Glutamatergic neuron (in vitro differentiated cells): ENCODE results near the gene TRIM14. TPM values are rescaled to one million over a fixed set of nuclear protein-coding genes. Genes with fewer than 3 reads are reported as not detected.

Source experiments
- DNase-seq: peaks from one replicate; pipeline ENCODE4 v3.0.0; 2022
- H3K27ac Mint-ChIP-seq: one replicate; pipeline ENCODE4 v1.8.0; 2020; ENCODE audit warnings: mild to moderate bottlenecking, mixed read lengths, inconsistent platforms; ENCODE audit not compliant: unreplicated experiment
- H3K27me3 Mint-ChIP-seq: one replicate; pipeline ENCODE4 v1.8.0; 2020; ENCODE audit warnings: mild to moderate bottlenecking, moderate library complexity, mixed read lengths, inconsistent platforms; ENCODE audit not compliant: unreplicated experiment
- H3K36me3 Mint-ChIP-seq: one replicate; pipeline ENCODE4 v1.8.0; 2020; ENCODE audit warnings: mild to moderate bottlenecking, mixed read lengths, inconsistent platforms; ENCODE audit not compliant: unreplicated experiment
- H3K4me1 Mint-ChIP-seq: one replicate; pipeline ENCODE4 v1.8.0; 2020; ENCODE audit warnings: mild to moderate bottlenecking, low read depth, mixed read lengths, inconsistent platforms; ENCODE audit not compliant: unreplicated experiment
- H3K4me3 Mint-ChIP-seq: one replicate; pipeline ENCODE4 v1.8.0; 2020; ENCODE audit warnings: mild to moderate bottlenecking, mixed read lengths, inconsistent platforms; ENCODE audit not compliant: unreplicated experiment
- H3K9me3 Mint-ChIP-seq: one replicate; pipeline ENCODE4 v1.8.0; 2020; ENCODE audit warnings: mild to moderate bottlenecking, moderate library complexity, mixed read lengths, inconsistent platforms; ENCODE audit not compliant: unreplicated experiment
- CTCF ChIP-seq: fragments of 200-600 bp; sonication (generic); IDR thresholded peaks from one replicate; pipeline ENCODE4 v1.5.0; 2021; ENCODE audit not compliant: partially characterized antibody, unreplicated experiment
- total RNA-seq: library from RNA; stranded (reverse); fragmentation: NEBNext Ultra II Directional; extraction: Animal tissue kit (Norgen Biotek cat#: 25700); gene quantifications from one replicate; pipeline ENCODE4 v1.2.1, GENCODE V29; 2021; ENCODE audit not compliant: unreplicated experiment

The TRIM14 gene
- total RNA-seq, 1 donor from 2014 or later, result 0.71 TPM

- no peak for TF ChIP-seq CTCF
- Mint-ChIP-seq H3K36me3 (no peaks in the 10 kb centered on the region), H3K27ac (peak overlapping the region; percentile 73), H3K9me3 (peaks cover 2% of the 10 kb centered on the region), H3K4me3 (no peak overlapping the region), H3K27me3 (peaks cover 4% of the 10 kb centered on the region), H3K4me1 (peaks cover 8% of the 10 kb centered on the region)
- peak; percentile 45 for DNase-seq
These were observed 24.0 kb upstream of the TRIM14 start for GRCh38 chr9:98142925-98143481.

- H3K27ac Mint-ChIP-seq, result peak overlapping the region; percentile 8
- DNase-seq, result peak; percentile 2
- TF ChIP-seq CTCF, result no peak
These were observed 23.3 kb upstream of the TRIM14 start for GRCh38 chr9:98142182-98142907.

GRCh38 chr9:98140503-98140902, 21.5 kb upstream of the TRIM14 start:
- no peak for DNase-seq
- peaks cover 4% of the 10 kb centered on the region for H3K9me3 Mint-ChIP-seq
- H3K36me3 Mint-ChIP-seq, result no peaks in the 10 kb centered on the region
- no peak overlapping the region for H3K4me3 Mint-ChIP-seq
- peaks cover 6% of the 10 kb centered on the region for H3K27me3 Mint-ChIP-seq
- TF ChIP-seq CTCF, result no peak
- no peak overlapping the region for H3K27ac Mint-ChIP-seq
- peaks cover 5% of the 10 kb centered on the region for H3K4me1 Mint-ChIP-seq

More at GRCh38 chr9:98142182-98142907, 23.3 kb upstream of the TRIM14 start:
- Mint-ChIP-seq H3K27me3 (peaks cover 4% of the 10 kb centered on the region), H3K36me3 (no peaks in the 10 kb centered on the region), H3K4me1 (peaks cover 8% of the 10 kb centered on the region), H3K9me3 (peaks cover 4% of the 10 kb centered on the region), H3K4me3 (no peak overlapping the region)

GRCh38 chr9:98136489-98136888, 17.5 kb upstream of the TRIM14 start:
- H3K4me1 Mint-ChIP-seq, result peaks cover 10% of the 10 kb centered on the region
- H3K9me3 Mint-ChIP-seq, result peaks cover 3% of the 10 kb centered on the region
- DNase-seq, result no peak
- no peak for TF ChIP-seq CTCF
- H3K27me3 Mint-ChIP-seq, result peaks cover 4% of the 10 kb centered on the region
- H3K36me3 Mint-ChIP-seq, result no peaks in the 10 kb centered on the region
- no peak overlapping the region for H3K27ac Mint-ChIP-seq
- H3K4me3 Mint-ChIP-seq, result no peak overlapping the region

GRCh38 chr9:98135938-98136337, 16.9 kb upstream of the TRIM14 start:
- no peak for DNase-seq
- TF ChIP-seq CTCF, result no peak

More at GRCh38 chr9:98135938-98136337, 16.9 kb upstream of the TRIM14 start:
- peaks cover 4% of the 10 kb centered on the region for H3K27me3 Mint-ChIP-seq
- peaks cover 10% of the 10 kb centered on the region for H3K4me1 Mint-ChIP-seq
- H3K36me3 Mint-ChIP-seq, result no peaks in the 10 kb centered on the region
- peaks cover 3% of the 10 kb centered on the region for H3K9me3 Mint-ChIP-seq
- H3K27ac Mint-ChIP-seq, result no peak overlapping the region
- H3K4me3 Mint-ChIP-seq, result no peak overlapping the region
